Upper lobe of left lung (tissue), 4 donors: ENCODE measurements around the gene TMPRSS3.

Experiments
- CTCF ChIP-seq, 6 experiments: fragments of 450-650 bp in 4 of 6; fragments of 200-600 bp in 2 of 6; sonication (generic) in 2 of 6; IDR thresholded peaks; one replicate each; pipeline ENCODE4 v1.5.1; 2016 to 2019; ENCODE audit warnings: antibody characterized with exemption in 6 of 6
- POLR2A ChIP-seq, 4 donors: fragments of 450-650 bp; IDR thresholded peaks; one replicate each; pipeline ENCODE4 v1.5.1; 2016 to 2017; ENCODE audit warnings: antibody characterized with exemption in 4 of 4, mild to moderate bottlenecking in 2 of 4

GRCh38 chr21:42418886-42419285 is 23.0 kb upstream of the TMPRSS3 start:
- no peak for TF ChIP-seq POLR2A (IDR thresholded peaks at IDR 0.05)
- no peak for TF ChIP-seq CTCF (IDR thresholded peaks at IDR 0.05)
